NCI-H748 treated with DMSO at 0.1 percent for 48 hours (cell line): ENCODE results near the gene TATDN2.
"Not testable (repeated sequence)": the region's sequence is repeated elsewhere in the genome, so short reads cannot be mapped to it uniquely, and the experiment has no call there.

Source experiments
- DNase-seq: peaks from one replicate; lab custom pipeline; 2025; lab: John Stamatoyannopoulos, UW

The TATDN2 gene

GRCh38 chr3:10289787-10290355, 41.6 kb downstream of the TATDN2 start:
- DNase-seq: no peak

- DNase-seq: no peak
These were observed 42.4 kb downstream of the TATDN2 start for GRCh38 chr3:10290481-10291176.

- DNase-seq: no peak
These were observed 43.4 kb downstream of the TATDN2 start for GRCh38 chr3:10291641-10292040.

GRCh38 chr3:10292505-10293419, 44.5 kb downstream of the TATDN2 start, which contains the start of gene GHRL:
Gene GHRL (minus strand): TSS chr3:10292947. CDS start chr3:10290180, 2,767 bp downstream.
- DNase-seq: no peak

DNA sequence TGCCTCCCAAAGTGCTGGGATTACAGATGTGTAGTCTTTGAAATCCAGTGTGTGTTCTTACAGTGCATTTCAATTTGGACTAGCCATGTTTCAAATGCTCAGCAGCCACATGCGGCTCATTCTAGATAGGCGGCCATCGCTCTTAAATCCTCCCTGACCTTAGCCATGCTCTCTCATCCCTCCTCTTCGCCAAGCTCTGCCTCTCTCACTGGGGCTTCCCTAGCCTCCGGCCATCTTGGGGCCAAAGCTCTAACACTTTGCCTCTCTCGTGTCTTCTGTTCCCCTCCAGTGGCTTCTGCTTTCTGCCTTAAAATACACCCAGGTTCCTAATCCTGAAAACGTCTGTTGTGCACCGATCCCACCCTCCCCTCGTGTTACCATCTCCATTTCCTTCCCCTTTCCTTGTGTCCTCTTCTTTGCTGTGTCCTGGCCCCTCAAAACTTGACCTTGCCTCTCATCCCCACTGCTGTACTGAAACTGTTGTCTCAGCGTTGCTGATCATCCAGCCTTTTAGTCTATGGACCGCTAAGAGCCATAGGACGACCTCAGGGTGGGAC, 45.8 kb downstream of the TATDN2 start:
- no peak for DNase-seq

DNA sequence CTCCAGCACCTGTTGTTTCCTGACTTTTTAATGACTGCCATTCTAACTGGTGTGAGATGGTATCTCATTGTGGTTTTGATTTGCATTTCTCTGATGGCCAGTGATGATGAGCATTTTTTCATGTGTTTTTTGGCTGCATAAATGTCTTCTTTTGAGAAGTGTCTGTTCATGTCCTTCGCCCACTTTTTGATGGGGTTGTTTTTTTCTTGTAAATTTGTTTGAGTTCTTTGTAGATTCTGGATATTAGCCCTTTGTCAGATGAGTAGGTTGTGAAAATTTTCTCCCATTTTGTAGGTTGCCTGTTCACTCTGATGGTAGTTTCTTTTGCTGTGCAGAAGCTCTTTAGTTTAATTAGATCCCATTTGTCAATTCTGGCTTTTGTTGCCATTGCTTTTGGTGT, 49.8 kb downstream of the TATDN2 start:
- not testable (repeated sequence) for DNase-seq

GRCh38 chr3:10299175-10299574, 50.9 kb downstream of the TATDN2 start:
- DNase-seq: no peak

GRCh38 chr3:10299679-10300078, 51.4 kb downstream of the TATDN2 start:
- no peak for DNase-seq

DNA sequence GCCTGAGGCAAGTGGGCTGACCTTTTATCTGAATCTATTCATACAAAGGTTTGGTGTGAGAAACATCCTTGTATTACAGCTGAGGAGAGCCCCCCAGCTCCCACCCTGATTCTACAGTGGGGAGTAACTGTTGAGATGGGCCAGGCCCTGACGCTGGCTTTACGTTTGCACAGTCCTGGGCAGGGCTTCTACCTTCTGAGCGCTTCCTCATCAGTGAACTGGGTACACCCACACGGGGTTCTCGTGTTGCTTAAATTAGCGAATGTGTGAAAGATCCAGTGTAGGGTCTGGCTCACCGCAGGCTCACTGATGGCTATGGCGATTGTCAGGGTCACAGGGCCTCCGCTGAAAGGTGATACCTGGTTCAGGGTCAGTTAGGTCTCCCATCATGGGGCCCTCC, 51.8 kb downstream of the TATDN2 start:
- no peak for DNase-seq

- DNase-seq: no peak
These were observed 54.8 kb downstream of the TATDN2 start for GRCh38 chr3:10303105-10303504.

GRCh38 chr3:10303785-10304184, 55.5 kb downstream of the TATDN2 start:
- no peak for DNase-seq

DNA sequence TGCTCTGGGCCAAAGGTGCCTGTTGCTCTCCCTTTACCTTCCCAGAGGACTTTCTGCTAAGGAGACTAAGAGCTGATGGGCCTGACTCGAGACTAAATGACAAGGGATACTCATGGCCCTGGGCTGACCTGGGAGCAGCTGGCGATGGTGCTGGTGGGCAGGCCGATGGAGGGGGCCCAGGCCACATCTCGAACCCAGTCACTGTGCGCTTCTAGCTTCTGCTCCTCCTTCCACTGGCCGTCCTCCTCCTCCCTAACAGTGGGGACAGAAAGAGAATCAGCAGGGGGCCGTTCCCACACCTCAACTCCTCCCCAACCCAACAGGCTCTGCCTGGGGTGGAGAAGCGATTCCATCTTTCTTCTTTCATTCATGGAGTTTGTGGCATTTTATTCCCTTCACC, 56.6 kb downstream of the TATDN2 start:
- no peak for DNase-seq

- no peak for DNase-seq
These were observed 57.2 kb downstream of the TATDN2 start for GRCh38 chr3:10305331-10305902.

GRCh38 chr3:10306156-10306555, 57.9 kb downstream of the TATDN2 start:
- no peak for DNase-seq

DNA sequence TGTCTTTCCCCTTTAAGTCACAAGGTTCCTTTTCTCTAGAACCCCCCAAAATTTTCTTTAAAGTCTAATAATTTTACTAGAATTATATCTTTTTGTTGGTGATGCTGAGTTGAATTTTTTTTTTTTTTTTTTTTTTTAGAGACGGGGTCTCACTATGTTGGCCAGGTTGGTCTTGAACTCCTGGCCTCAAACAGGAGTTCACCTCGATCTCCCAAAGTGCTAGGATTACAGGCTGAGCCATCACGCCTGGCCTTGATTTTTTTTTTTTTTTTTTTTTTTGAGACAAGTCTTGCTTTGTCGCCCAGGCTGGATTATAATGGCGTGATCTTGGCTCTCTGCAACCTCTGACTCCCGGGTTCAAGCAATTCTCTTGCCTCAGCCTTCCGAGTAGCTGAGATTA, 60.4 kb downstream of the TATDN2 start:
- no peak for DNase-seq

- DNase-seq: no peak
These were observed 61.5 kb downstream of the TATDN2 start for GRCh38 chr3:10309736-10310135.

DNA sequence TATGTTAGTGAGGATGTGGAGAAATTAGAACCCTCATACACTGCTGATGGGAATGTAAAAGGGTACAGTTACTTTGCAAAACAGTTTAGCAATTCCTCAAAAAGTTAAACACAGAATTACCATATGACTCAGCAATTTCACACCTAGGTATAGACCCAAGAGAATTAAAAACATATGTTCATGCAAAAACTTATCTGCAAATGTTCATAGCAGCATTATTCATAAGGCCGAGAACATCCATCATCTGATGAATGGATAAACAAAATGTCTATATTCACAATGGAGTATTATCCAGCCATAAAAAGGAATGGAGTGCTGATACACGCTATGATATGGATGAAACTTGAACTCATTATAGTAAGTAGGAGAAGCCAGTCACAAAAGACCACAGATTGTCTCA, 62.3 kb downstream of the TATDN2 start:
- DNase-seq: no peak

- no peak for DNase-seq
These were observed 63.5 kb downstream of the TATDN2 start for GRCh38 chr3:10311710-10312109.

DNA sequence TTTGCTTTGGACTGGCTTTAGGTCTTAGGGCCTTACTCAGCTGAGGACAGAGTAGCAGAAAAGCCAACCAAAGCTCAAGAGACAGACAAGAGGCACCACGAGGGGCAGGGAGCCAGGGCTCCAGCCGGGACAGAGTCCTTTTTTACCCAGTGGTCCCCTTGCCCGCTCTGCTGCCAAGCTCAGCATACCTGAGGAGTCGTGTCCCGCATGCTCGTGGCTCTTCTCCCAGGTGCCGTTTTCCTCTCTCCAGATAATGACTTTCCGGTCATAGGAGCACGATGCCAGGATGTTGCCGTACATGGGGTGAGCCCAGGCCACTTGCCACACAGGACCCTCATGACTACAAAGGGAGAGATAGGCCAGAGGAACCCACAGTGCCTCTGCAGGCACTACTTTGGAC, 64.1 kb downstream of the TATDN2 start:
- no peak for DNase-seq

GRCh38 chr3:10312861-10313260, 64.6 kb downstream of the TATDN2 start:
- DNase-seq: no peak

DNA sequence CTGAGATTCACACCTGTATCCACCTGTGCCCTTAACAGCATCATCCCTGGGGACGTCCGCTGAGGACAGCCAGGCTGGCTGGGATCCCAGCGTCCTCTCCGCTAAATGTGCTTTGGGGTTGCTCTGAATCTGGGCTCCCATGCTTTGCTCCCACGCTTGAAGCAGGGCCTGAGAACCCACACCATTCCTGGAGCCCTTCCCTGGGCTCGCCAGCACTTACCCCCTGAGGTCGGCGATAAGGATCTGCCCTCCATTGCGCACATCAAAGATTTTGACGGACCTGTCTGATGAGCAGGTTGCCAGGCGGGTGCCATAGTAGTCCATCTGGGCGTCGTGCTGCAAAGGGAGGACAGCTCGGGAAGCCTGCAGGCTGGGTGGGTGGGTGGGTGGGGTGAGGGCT, 66.8 kb downstream of the TATDN2 start:
- DNase-seq: no peak

GRCh38 chr3:10315771-10316344, 67.6 kb downstream of the TATDN2 start:
- DNase-seq: no peak
